Neuronal stem cell (in vitro differentiated cells): ENCODE data around the gene SHOX.
A peak's percentile ranks its signal among the peaks of the same experiment; 100 is the strongest.

Experiments used
- DNase-seq: peaks from one replicate; pipeline ENCODE4 v3.0.0-alpha.2; 2013; ENCODE audit warnings: low spot score
- H2AFZ ChIP-seq: one replicate; pipeline ENCODE4 v1.6.1; 2013; ENCODE audit warnings: mild to moderate bottlenecking, low read length, inconsistent platforms
- H2AK5ac ChIP-seq: 2 replicates; pipeline ENCODE4 v1.6.1; 2013; ENCODE audit warnings: low read depth, mild to moderate bottlenecking, inconsistent platforms, low read length, moderate library complexity, mixed read lengths
- H2BK120ac ChIP-seq: 2 replicates; pipeline ENCODE4 v1.6.1; 2013; ENCODE audit warnings: low read depth, mild to moderate bottlenecking, inconsistent platforms, low read length, moderate library complexity, mixed read lengths
- H2BK12ac ChIP-seq: one replicate; pipeline ENCODE4 v1.6.1; 2013; ENCODE audit warnings: low read length, inconsistent platforms
- H2BK15ac ChIP-seq: 2 replicates; pipeline ENCODE4 v1.6.1; 2013; ENCODE audit warnings: mild to moderate bottlenecking, low read length, inconsistent platforms, mixed read lengths
- H2BK5ac ChIP-seq: one replicate; pipeline ENCODE4 v1.6.1; 2013; ENCODE audit warnings: inconsistent platforms, mild to moderate bottlenecking, low read length, moderate library complexity
- H3K14ac ChIP-seq: one replicate; pipeline ENCODE4 v1.6.1; 2013; ENCODE audit warnings: low read length, inconsistent platforms
- H3K18ac ChIP-seq: 2 replicates; pipeline ENCODE4 v1.6.1; 2013; ENCODE audit warnings: low read length, inconsistent platforms
- H3K23ac ChIP-seq: 2 replicates; pipeline ENCODE4 v1.6.1; 2013; ENCODE audit warnings: low read depth, mild to moderate bottlenecking, mixed read lengths, low read length, inconsistent platforms; ENCODE audit not compliant: poor library complexity
- H3K27ac ChIP-seq: replicated peaks from 3 replicates; pipeline ENCODE4 v1.5.1; 2013; ENCODE audit warnings: low read length, inconsistent platforms
- H3K27me3 ChIP-seq, 3 experiments: 2 replicates each; pipeline ENCODE4 v1.6.1; 2013; ENCODE audit warnings: low read length in 3 of 3, mild to moderate bottlenecking in 2 of 3, inconsistent platforms in 1 of 3, low read depth in 1 of 3, mixed read lengths in 1 of 3, moderate library complexity in 1 of 3; ENCODE audit not compliant: control insufficient read depth in 3 of 3, insufficient read depth in 3 of 3
- H3K36me3 ChIP-seq, 2 donors: replicated peaks in 1 of 2; 2 replicates each; pipeline ENCODE4 v1.6.1; 2013; ENCODE audit warnings: low read length in 2 of 2; ENCODE audit not compliant: control insufficient read depth in 2 of 2, insufficient read depth in 2 of 2
- H3K4ac ChIP-seq: 2 replicates; pipeline ENCODE4 v1.6.1; 2013; ENCODE audit warnings: inconsistent platforms, mild to moderate bottlenecking, low read length, moderate library complexity
- H3K4me1 ChIP-seq, 2 donors: 1 replicate in 1 of 2; 2 replicates in 1 of 2; pipeline ENCODE4 v1.6.1; 2013; ENCODE audit warnings: low read length in 2 of 2, low read depth in 1 of 2; ENCODE audit not compliant: control insufficient read depth in 2 of 2, insufficient read depth in 1 of 2
- H3K4me2 ChIP-seq: one replicate; pipeline ENCODE4 v1.6.1; 2013; ENCODE audit warnings: mild to moderate bottlenecking, low read length, inconsistent platforms; ENCODE audit not compliant: insufficient read depth, poor library complexity, severe bottlenecking
- H3K4me3 ChIP-seq, 2 donors: 2 replicates each; pipeline ENCODE4 v1.5.1; 2013; ENCODE audit warnings: low read length in 2 of 2, mild to moderate bottlenecking in 2 of 2, inconsistent platforms in 1 of 2, moderate library complexity in 1 of 2
- H3K79me1 ChIP-seq: one replicate; pipeline ENCODE4 v1.6.1; 2013; ENCODE audit warnings: low read depth, mild to moderate bottlenecking, inconsistent platforms, low read length, moderate library complexity
- H3K9ac ChIP-seq: one replicate; pipeline ENCODE4 v1.6.1; 2013; ENCODE audit warnings: mild to moderate bottlenecking, low read depth, low read length, inconsistent platforms; ENCODE audit not compliant: poor library complexity
- H3K9me3 ChIP-seq, 2 donors: replicated peaks in 1 of 2; 2 replicates each; pipeline versions ENCODE3 to v1.6.1; 2013; ENCODE audit warnings: low read length in 2 of 2, mild to moderate bottlenecking in 2 of 2, inconsistent platforms in 1 of 2, low read depth in 1 of 2, mixed read lengths in 1 of 2, moderate library complexity in 1 of 2; ENCODE audit not compliant: control insufficient read depth in 2 of 2, insufficient read depth in 1 of 2
- H4K8ac ChIP-seq: one replicate; pipeline ENCODE4 v1.6.1; 2013; ENCODE audit warnings: low read depth, mild to moderate bottlenecking, inconsistent platforms, low read length, moderate library complexity
- H4K91ac ChIP-seq: one replicate; pipeline ENCODE4 v1.6.1; 2013; ENCODE audit warnings: low read length, low read depth, mild to moderate bottlenecking, inconsistent platforms; ENCODE audit not compliant: poor library complexity
- WGBS, 2 donors: extraction: QIAGEN DNeasy Blood & Tissue Kit; methylation state at CpG; one replicate each; pipeline ENCODE4 v1.1.7; 2013; ENCODE audit warnings: missing lambda C conversion rate in 2 of 2, mixed read lengths in 1 of 2; ENCODE audit not compliant: insufficient read length in 2 of 2, insufficient replicate concordance in 1 of 2; ENCODE audit errors: extremely low coverage in 2 of 2; 5-methylcytosine and 5-hydroxymethylcytosine counted together

The SHOX gene

GRCh38 chrX:652341-652741, 21.8 kb downstream of the SHOX start:
- Histone ChIP-seq H3K9me3 (peaks cover 0 to 2% of the 10 kb centered on the region in 2 donors), H3K14ac (peak overlapping the region; percentile 92), H3K27me3 (peaks cover 0 to 13% (median 0%) of the 10 kb centered on the region in 3 experiments), H2BK12ac (no peak overlapping the region), H2AK5ac (peak overlapping the region; percentile 53), H4K91ac (no peak overlapping the region), H3K4me2 (no peak overlapping the region), H3K36me3 (no peaks in the 10 kb centered on the region), H3K4me3 (no peak overlapping the region), H3K9ac (no peak overlapping the region), H3K4me1 (peaks cover 0 to 1% of the 10 kb centered on the region in 2 donors), H2BK120ac (no peak overlapping the region), H3K18ac (peak overlapping the region; percentile 83), H3K23ac (no peak overlapping the region), H3K4ac (no peak overlapping the region), H3K79me1 (no peaks in the 10 kb centered on the region), H2BK15ac (no peak overlapping the region), H2BK5ac (no peak overlapping the region), H3K27ac (no peak overlapping the region), H4K8ac (no peak overlapping the region), H2AFZ (no peak overlapping the region)
- DNase-seq, result no peak
- WGBS, 2 donors, result no CpG with 5 or more reads among the region's 11 CpGs

GRCh38 chrX:653306-653705, 22.7 kb downstream of the SHOX start:
- H4K91ac ChIP-seq, result no peak overlapping the region
- no peak overlapping the region for H3K23ac ChIP-seq
- no peak overlapping the region for H2AFZ ChIP-seq
- H3K4me3 ChIP-seq, result no peak overlapping the region
- H2BK5ac ChIP-seq, result no peak overlapping the region
- H3K9ac ChIP-seq, result no peak overlapping the region
- no peaks in the 10 kb centered on the region for H3K36me3 ChIP-seq
- no peak overlapping the region for H2BK120ac ChIP-seq
- peaks cover 0 to 2% of the 10 kb centered on the region in 2 donors for H3K9me3 ChIP-seq
- no peak overlapping the region for H2BK12ac ChIP-seq
- no peak for DNase-seq
- no peaks in the 10 kb centered on the region for H3K79me1 ChIP-seq
- H3K4me1 ChIP-seq, result peaks cover 0 to 1% of the 10 kb centered on the region in 2 donors
- H3K4me2 ChIP-seq, result no peak overlapping the region
- no peak overlapping the region for H3K18ac ChIP-seq
- H2AK5ac ChIP-seq, result no peak overlapping the region
- H2BK15ac ChIP-seq, result no peak overlapping the region
- no peak overlapping the region for H4K8ac ChIP-seq
- H3K27ac ChIP-seq, result no peak overlapping the region
- H3K4ac ChIP-seq, result no peak overlapping the region
- H3K27me3 ChIP-seq, result peaks cover 0 to 12% (median 0%) of the 10 kb centered on the region in 3 experiments
- H3K14ac ChIP-seq, result no peak overlapping the region
- no CpG with 5 or more reads among the region's 4 CpGs for WGBS, 2 donors

- Histone ChIP-seq H2AFZ (no peak overlapping the region), H3K9me3 (no peaks in the 10 kb centered on the region), H3K27ac (no peak overlapping the region), H3K4me3 (no peak overlapping the region), H2BK15ac (no peak overlapping the region), H3K79me1 (no peaks in the 10 kb centered on the region), H3K18ac (no peak overlapping the region), H3K23ac (no peak overlapping the region), H2BK5ac (no peak overlapping the region), H3K4me1 (no peaks in the 10 kb centered on the region), H3K9ac (no peak overlapping the region), H2BK12ac (no peak overlapping the region), H4K91ac (no peak overlapping the region), H4K8ac (no peak overlapping the region), H3K36me3 (no peaks in the 10 kb centered on the region), H3K27me3 (no peaks in the 10 kb centered on the region), H2AK5ac (no peak overlapping the region), H3K4me2 (no peak overlapping the region), H3K14ac (no peak overlapping the region), H3K4ac (no peak overlapping the region), H2BK120ac (no peak overlapping the region)
- WGBS, 2 donors, result no CpG with 5 or more reads among the region's 10 CpGs
- DNase-seq, result no peak
Observed at GRCh38 chrX:661154-661553, 30.6 kb downstream of the SHOX start.

- Histone ChIP-seq H3K18ac (peak overlapping the region; percentile 48), H3K9me3 (no peaks in the 10 kb centered on the region), H3K36me3 (no peaks in the 10 kb centered on the region), H2AK5ac (no peak overlapping the region), H3K79me1 (no peaks in the 10 kb centered on the region), H2BK120ac (peak overlapping the region; percentile 31), H4K91ac (no peak overlapping the region), H3K4ac (no peak overlapping the region), H4K8ac (no peak overlapping the region), H3K4me3 (no peak overlapping the region), H3K23ac (no peak overlapping the region), H3K9ac (no peak overlapping the region), H3K4me2 (no peak overlapping the region), H2BK12ac (no peak overlapping the region), H3K27ac (no peak overlapping the region), H2BK5ac (no peak overlapping the region), H3K14ac (no peak overlapping the region), H2AFZ (no peak overlapping the region), H2BK15ac (no peak overlapping the region), H3K4me1 (peaks cover 0 to 6% of the 10 kb centered on the region in 2 donors), H3K27me3 (no peaks in the 10 kb centered on the region)
- WGBS, 2 donors, result no CpG with 5 or more reads among the region's 20 CpGs
- no peak for DNase-seq
Observed at GRCh38 chrX:662126-662525, 31.5 kb downstream of the SHOX start.
